Measurements from ENCODE around the gene FGF21. TPM values are rescaled to one million over a fixed set of nuclear protein-coding genes. Genes with fewer than 3 reads are reported as not detected.

FGF21 gene
- total and polyA plus RNA-seq, 2 donors (not counting 1 experiment from before 2014, with no cell fraction given) = not detected

DNA sequence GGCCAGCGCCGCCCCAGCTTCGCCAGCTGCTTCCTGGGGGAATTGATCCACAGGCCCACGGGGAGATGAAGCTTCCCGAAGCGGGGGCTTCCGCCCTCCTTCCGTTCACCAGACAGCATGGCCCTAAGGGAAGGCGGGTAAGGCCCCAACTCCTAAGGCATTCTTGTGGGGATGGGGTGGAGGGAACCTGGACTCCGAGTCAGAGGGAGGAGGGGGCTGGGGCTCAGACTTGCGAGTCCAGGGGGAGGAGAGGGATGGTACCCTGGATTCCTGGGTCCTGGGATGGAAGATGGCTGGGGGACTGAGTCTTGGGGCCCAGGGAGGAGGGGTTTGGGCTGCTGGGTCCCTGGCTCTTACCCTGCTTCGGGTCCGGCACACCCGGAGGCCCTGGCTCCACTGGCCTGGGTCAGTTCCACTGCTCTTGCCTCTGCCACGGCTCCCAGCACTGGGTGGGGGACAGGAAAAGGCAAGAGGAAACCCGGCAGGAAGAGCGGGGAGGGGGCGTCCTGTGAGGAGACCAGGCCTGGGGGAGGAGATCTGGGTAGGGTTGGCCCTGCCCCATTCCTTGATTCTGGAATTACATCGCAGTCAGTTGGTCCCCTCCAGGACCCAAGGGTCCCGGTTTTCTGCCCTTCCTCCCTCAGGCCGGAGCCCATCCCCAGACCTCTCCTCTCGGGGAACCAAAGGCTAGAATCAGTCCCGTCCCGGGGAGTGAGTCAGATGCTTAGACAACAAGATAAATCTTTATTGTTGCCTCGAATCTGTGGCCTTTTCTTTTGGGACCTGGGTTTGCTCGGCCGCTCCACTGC, 15.0 kb upstream of the FGF21 start, which contains the start of gene RASIP1:
TSS of gene RASIP1 (minus strand) at position 447 of the 809 bp plus-strand sequence. CDS start at position 119, 328 bp downstream.
- Histone ChIP-seq H3K9ac (ENCODE audit: insufficient read depth, low read length) (no peak within 1 kb of the TSS), H3K79me2 (ENCODE audit: control insufficient read depth, insufficient read depth, low read length) (no peaks in the 10 kb centered on the region), H3K9me3 (ENCODE audit: control insufficient read depth, insufficient read depth, low read depth, low read length) (no peaks in the 10 kb centered on the region), H3K4me2 (ENCODE audit: extremely low read depth, insufficient read depth, low read length) (peak within 1 kb of the TSS; percentile 54), H3K27me3 (ENCODE audit: control insufficient read depth, insufficient read depth, low read length) (peaks cover 5% of the 10 kb centered on the region), H4K20me1 (ENCODE audit: control insufficient read depth, extremely low read depth, insufficient read depth, low read length) (no peaks in the 10 kb centered on the region), H3K4me3 (replicated peaks in 1 of 4; ENCODE audit: control extremely low read depth in 1 of 4, insufficient read depth in 1 of 4, low read depth in 3 of 4, low read length in 4 of 4) (no peak within 1 kb of the TSS), H3K27ac (ENCODE audit: insufficient read depth, low read length) (no peak within 1 kb of the TSS), H3K36me3 (ENCODE audit: control insufficient read depth, insufficient read depth, low read length) (no peaks in the 10 kb centered on the region), H2AFZ (ENCODE audit: low read length) (no peak within 1 kb of the TSS), H3K4me1 (ENCODE audit: control insufficient read depth, extremely low read depth, insufficient read depth, low read length) (no peaks in the 10 kb centered on the region)
- TF ChIP-seq, protein P1, sequence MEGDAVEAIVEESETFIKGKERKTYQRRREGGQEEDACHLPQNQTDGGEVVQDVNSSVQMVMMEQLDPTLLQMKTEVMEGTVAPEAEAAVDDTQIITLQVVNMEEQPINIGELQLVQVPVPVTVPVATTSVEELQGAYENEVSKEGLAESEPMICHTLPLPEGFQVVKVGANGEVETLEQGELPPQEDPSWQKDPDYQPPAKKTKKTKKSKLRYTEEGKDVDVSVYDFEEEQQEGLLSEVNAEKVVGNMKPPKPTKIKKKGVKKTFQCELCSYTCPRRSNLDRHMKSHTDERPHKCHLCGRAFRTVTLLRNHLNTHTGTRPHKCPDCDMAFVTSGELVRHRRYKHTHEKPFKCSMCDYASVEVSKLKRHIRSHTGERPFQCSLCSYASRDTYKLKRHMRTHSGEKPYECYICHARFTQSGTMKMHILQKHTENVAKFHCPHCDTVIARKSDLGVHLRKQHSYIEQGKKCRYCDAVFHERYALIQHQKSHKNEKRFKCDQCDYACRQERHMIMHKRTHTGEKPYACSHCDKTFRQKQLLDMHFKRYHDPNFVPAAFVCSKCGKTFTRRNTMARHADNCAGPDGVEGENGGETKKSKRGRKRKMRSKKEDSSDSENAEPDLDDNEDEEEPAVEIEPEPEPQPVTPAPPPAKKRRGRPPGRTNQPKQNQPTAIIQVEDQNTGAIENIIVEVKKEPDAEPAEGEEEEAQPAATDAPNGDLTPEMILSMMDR (conservative IDR thresholded peaks at IDR 0.05 in 1 of 2, IDR thresholded peaks at IDR 0.05 in 1 of 2; ENCODE audit: low read depth in 1 of 2, low read length in 2 of 2) = no peak
- no peak for TF ChIP-seq EZH2 (IDR thresholded peaks at IDR 0.05; ENCODE audit: low read length, missing control alignments)
- no peak for DNase-seq (ENCODE audit: low read depth in 2 of 2)

DNA sequence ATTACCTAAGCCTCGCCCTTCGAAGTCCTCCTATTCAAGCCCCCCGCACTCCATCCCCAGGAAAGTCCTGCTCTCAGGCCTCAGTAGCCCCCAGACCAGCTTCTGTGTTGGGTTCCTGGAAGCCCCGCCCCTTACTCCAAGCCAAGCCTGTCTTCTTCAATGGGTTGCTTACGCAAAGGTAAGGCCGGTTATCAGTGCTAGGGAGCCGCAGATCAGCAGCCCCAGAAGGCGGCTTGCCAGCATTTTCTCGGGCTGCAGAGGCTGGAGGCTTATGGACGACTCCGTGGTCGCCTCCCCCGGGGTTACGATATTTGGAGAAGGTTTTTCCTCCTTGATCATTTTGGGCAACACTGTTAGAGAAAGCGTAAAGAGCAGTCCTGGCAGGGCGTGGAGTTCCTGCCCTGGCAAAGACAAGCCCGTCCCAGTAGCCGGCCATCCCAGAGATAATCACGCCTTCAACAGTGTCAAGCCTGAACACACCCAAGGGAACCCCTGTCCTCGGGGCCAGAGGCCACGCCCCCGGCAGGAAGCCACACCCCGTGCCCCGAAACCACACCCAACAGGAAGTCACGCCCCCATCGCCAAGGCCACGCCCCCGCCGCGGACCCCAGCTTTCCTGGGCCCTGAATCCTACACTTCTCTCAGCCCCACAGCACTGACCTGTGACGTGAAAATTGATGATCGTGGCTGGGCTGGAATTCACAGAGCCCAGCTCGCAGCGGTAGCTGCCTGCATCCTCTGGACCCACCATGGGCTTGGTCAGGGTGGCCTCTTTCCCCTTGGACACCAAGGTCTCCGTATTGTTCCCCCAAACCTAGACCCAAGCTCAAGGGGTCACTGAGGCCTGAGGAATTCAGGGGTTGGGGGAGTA, 14.0 kb upstream of the FGF21 start:
- Histone ChIP-seq H3K9ac (ENCODE audit: insufficient read depth, low read length) (no peak overlapping the region), H3K4me3 (replicated peaks in 1 of 4; ENCODE audit: control extremely low read depth in 1 of 4, insufficient read depth in 1 of 4, low read depth in 3 of 4, low read length in 4 of 4) (no peak overlapping the region), H3K4me2 (ENCODE audit: extremely low read depth, insufficient read depth, low read length) (no peak overlapping the region), H3K36me3 (ENCODE audit: control insufficient read depth, insufficient read depth, low read length) (no peaks in the 10 kb centered on the region), H3K27ac (ENCODE audit: insufficient read depth, low read length) (no peak overlapping the region), H3K4me1 (ENCODE audit: control insufficient read depth, extremely low read depth, insufficient read depth, low read length) (no peaks in the 10 kb centered on the region), H3K27me3 (ENCODE audit: control insufficient read depth, insufficient read depth, low read length) (peaks cover 5% of the 10 kb centered on the region), H3K79me2 (ENCODE audit: control insufficient read depth, insufficient read depth, low read length) (no peaks in the 10 kb centered on the region), H3K9me3 (ENCODE audit: control insufficient read depth, insufficient read depth, low read depth, low read length) (no peaks in the 10 kb centered on the region), H2AFZ (ENCODE audit: low read length) (no peak overlapping the region), H4K20me1 (ENCODE audit: control insufficient read depth, extremely low read depth, insufficient read depth, low read length) (no peaks in the 10 kb centered on the region)
- no peak for DNase-seq (ENCODE audit: low read depth in 2 of 2)
- TF ChIP-seq, protein P1 (conservative IDR thresholded peaks at IDR 0.05 in 1 of 2, IDR thresholded peaks at IDR 0.05 in 1 of 2; ENCODE audit: low read depth in 1 of 2, low read length in 2 of 2) = no peak
- no peak for TF ChIP-seq EZH2 (IDR thresholded peaks at IDR 0.05; ENCODE audit: low read length, missing control alignments)

DNA sequence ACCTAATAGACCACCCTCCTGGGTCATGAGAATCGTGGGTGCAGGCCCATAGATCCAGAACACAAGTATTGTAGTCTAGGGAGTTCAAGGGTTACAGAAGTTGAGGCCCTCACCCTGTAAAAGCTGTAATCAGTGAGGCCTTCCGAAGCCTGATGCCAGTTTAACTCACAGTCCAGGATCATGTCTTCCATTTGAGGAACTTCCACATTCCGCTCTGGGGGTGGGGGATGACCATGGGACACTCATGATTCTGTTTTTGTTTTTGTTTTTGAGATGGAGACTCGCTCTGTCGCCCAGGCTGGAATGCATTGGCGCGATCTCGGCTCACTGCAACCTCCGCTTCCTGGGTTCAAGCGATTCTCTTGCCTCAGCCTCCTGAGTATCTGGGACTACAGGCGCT, 13.2 kb upstream of the FGF21 start:
- no peaks in the 10 kb centered on the region for H3K79me2 ChIP-seq (ENCODE audit: control insufficient read depth, insufficient read depth, low read length)
- no peaks in the 10 kb centered on the region for H4K20me1 ChIP-seq (ENCODE audit: control insufficient read depth, extremely low read depth, insufficient read depth, low read length)
- no peaks in the 10 kb centered on the region for H3K36me3 ChIP-seq (ENCODE audit: control insufficient read depth, insufficient read depth, low read length)
- no peak overlapping the region for H3K4me3 ChIP-seq (replicated peaks in 1 of 4; ENCODE audit: control extremely low read depth in 1 of 4, insufficient read depth in 1 of 4, low read depth in 3 of 4, low read length in 4 of 4)
- no peak overlapping the region for H2AFZ ChIP-seq (ENCODE audit: low read length)
- H3K27ac ChIP-seq (ENCODE audit: insufficient read depth, low read length) = no peak overlapping the region
- no peak overlapping the region for H3K4me2 ChIP-seq (ENCODE audit: extremely low read depth, insufficient read depth, low read length)
- H3K9me3 ChIP-seq (ENCODE audit: control insufficient read depth, insufficient read depth, low read depth, low read length) = no peaks in the 10 kb centered on the region
- H3K27me3 ChIP-seq (ENCODE audit: control insufficient read depth, insufficient read depth, low read length) = peaks cover 5% of the 10 kb centered on the region
- no peaks in the 10 kb centered on the region for H3K4me1 ChIP-seq (ENCODE audit: control insufficient read depth, extremely low read depth, insufficient read depth, low read length)
- TF ChIP-seq EZH2 (IDR thresholded peaks at IDR 0.05; ENCODE audit: low read length, missing control alignments) = no peak
- TF ChIP-seq, protein P1 (conservative IDR thresholded peaks at IDR 0.05 in 1 of 2, IDR thresholded peaks at IDR 0.05 in 1 of 2; ENCODE audit: low read depth in 1 of 2, low read length in 2 of 2) = no peak
- no peak for DNase-seq (ENCODE audit: low read depth in 2 of 2)
- no peak overlapping the region for H3K9ac ChIP-seq (ENCODE audit: insufficient read depth, low read length)
